Transverse colon (tissue), 3 donors: ENCODE data around the gene CHSY3.

Experiments used
- EP300 ChIP-seq: sonication (generic); formaldehyde crosslinking; IDR thresholded peaks from one replicate; pipeline ENCODE4 v1.6.1; 2017; ENCODE audit warnings: antibody characterized with exemption, low read depth
- POLR2A ChIP-seq: fragments of 450-650 bp; IDR thresholded peaks from one replicate; pipeline ENCODE4 v1.6.1; 2016; ENCODE audit warnings: antibody characterized with exemption, mild to moderate bottlenecking, moderate library complexity
- POLR2AphosphoS5 ChIP-seq, 3 donors: sonication (generic); formaldehyde crosslinking; IDR thresholded peaks; one replicate each; pipeline ENCODE4 v1.6.1; 2016; ENCODE audit warnings: antibody characterized with exemption in 3 of 3

DNA sequence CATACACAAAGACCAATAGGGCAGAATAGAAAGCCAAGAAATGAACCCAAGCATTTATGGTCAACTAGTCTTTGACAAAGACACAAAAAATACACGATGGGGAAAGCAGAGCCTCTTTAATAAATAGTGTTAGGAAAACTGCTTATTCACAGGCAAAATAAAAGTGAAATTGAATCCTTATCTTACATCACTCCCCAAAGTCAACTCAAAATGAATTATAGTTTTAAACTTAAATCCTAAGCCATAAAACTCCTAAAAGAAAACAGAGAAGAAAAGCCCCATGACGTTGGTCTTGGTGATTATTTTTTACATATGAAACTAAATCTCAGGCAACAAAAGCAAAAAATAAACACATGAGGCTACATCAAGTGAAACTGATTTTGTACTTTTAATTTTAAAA, 46.8 kb downstream of the CHSY3 start:
- TF ChIP-seq EP300 (no peak), POLR2A (no peak), POLR2AphosphoS5 (IDR thresholded peaks at IDR 0.05) (no peak)
